C4-2B (cell line): ENCODE results near the gene TUBGCP2.

ENCODE experiments used
- H3K27ac ChIP-seq: fragments of 450-650 bp; 2 replicates; pipeline ENCODE4 v1.5.1; 2017
- ZFX ChIP-seq: fragments of 450-650 bp; IDR thresholded peaks from 2 replicates; pipeline ENCODE4 v1.6.1; 2017
- TF ChIP-seq, protein P1 (sequence below): fragments of 450-650 bp; conservative IDR thresholded peaks from 2 replicates; pipeline ENCODE4 v1.5.1; 2017; ENCODE audit warnings: mild to moderate bottlenecking

Gene TUBGCP2

GRCh38 chr10:133247681-133248333 lies 60.9 kb downstream of the TUBGCP2 start:
- no peak overlapping the region for H3K27ac ChIP-seq
- no peak for TF ChIP-seq ZFX
- TF ChIP-seq, protein P1, sequence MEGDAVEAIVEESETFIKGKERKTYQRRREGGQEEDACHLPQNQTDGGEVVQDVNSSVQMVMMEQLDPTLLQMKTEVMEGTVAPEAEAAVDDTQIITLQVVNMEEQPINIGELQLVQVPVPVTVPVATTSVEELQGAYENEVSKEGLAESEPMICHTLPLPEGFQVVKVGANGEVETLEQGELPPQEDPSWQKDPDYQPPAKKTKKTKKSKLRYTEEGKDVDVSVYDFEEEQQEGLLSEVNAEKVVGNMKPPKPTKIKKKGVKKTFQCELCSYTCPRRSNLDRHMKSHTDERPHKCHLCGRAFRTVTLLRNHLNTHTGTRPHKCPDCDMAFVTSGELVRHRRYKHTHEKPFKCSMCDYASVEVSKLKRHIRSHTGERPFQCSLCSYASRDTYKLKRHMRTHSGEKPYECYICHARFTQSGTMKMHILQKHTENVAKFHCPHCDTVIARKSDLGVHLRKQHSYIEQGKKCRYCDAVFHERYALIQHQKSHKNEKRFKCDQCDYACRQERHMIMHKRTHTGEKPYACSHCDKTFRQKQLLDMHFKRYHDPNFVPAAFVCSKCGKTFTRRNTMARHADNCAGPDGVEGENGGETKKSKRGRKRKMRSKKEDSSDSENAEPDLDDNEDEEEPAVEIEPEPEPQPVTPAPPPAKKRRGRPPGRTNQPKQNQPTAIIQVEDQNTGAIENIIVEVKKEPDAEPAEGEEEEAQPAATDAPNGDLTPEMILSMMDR: no peak

DNA sequence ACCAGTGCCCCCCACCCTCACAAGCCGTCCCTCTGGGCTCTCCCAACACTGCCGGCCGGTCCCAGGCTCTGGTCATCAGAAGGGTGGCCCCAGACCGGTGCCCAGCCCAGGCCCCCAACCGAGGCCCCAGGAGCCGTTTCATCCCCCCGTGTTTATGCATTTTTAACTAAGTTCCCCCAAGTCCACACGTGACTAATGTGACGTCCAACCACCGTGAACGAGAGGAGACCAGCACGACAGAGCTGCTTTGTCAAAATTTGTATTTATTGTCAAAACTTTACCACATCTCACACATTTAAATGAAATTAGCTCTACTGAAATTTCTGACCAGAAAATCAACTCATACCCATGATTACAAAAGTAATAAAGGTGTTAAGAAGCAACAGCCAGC lies 62.4 kb downstream of the TUBGCP2 start:
- TF ChIP-seq ZFX: no peak
- TF ChIP-seq, protein P1: no peak
- no peak overlapping the region for H3K27ac ChIP-seq

- no peak overlapping the region for H3K27ac ChIP-seq
- TF ChIP-seq ZFX: no peak
- TF ChIP-seq, protein P1: no peak
Observed at GRCh38 chr10:133245439-133246235, 63.0 kb downstream of the TUBGCP2 start.

DNA sequence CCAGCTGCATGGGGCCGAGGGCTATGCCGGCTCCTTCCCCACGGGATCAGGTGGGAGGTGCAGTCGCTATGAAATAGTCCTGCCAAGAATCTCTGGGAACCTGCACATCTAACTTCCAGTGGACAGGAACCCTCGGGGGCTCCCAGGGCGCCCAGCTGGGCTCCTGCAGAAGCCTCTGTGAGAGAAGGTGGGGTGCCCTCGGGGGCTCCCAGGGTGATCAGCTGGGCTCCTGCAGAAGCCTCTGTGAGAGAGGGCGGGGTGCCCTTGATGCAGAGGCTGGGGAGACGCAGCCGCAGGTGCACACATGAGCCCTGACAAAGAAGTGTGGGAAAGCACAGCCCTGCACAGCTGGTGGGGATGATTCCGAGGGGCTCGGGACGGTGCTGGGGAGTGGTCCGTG lies 65.1 kb downstream of the TUBGCP2 start:
- no peak for TF ChIP-seq ZFX
- TF ChIP-seq, protein P1: no peak
- H3K27ac ChIP-seq: no peak overlapping the region

- TF ChIP-seq, protein P1: no peak
- TF ChIP-seq ZFX: no peak
- no peak overlapping the region for H3K27ac ChIP-seq
Observed at GRCh38 chr10:133242611-133243356, 65.9 kb downstream of the TUBGCP2 start.

GRCh38 chr10:133241501-133242205 lies 67.0 kb downstream of the TUBGCP2 start:
- no peak for TF ChIP-seq ZFX
- TF ChIP-seq, protein P1: no peak
- no peak overlapping the region for H3K27ac ChIP-seq
